Measurements from ENCODE around the gene FCN1.

Gene FCN1

GRCh38 chr9:134936346-134937163, 18.8 kb upstream of the FCN1 start:
- DNase-seq: no peak

- DNase-seq: no peak
Measured at GRCh38 chr9:134935701-134936345, 18.1 kb upstream of the FCN1 start.

- no peak for DNase-seq
Measured at GRCh38 chr9:134935056-134935640, 17.4 kb upstream of the FCN1 start.

GRCh38 chr9:134933076-134933659, 15.5 kb upstream of the FCN1 start:
- DNase-seq: no peak

GRCh38 chr9:134932606-134933005, 14.9 kb upstream of the FCN1 start:
- no peak for DNase-seq

- DNase-seq: no peak
Measured at GRCh38 chr9:134932171-134932570, 14.5 kb upstream of the FCN1 start.

GRCh38 chr9:134930398-134930797, 12.7 kb upstream of the FCN1 start:
- DNase-seq: no peak

GRCh38 chr9:134929193-134930158, 11.8 kb upstream of the FCN1 start:
- no peak for DNase-seq

GRCh38 chr9:134928436-134929192, 10.9 kb upstream of the FCN1 start:
- no peak for DNase-seq

- DNase-seq: no peak
Measured at GRCh38 chr9:134925011-134925511, 7.3 kb upstream of the FCN1 start.

GRCh38 chr9:134923466-134923865, 5.8 kb upstream of the FCN1 start:
- DNase-seq: no peak

GRCh38 chr9:134922932-134923240, 5.2 kb upstream of the FCN1 start:
- DNase-seq: no peak

GRCh38 chr9:134922066-134922931, 4.6 kb upstream of the FCN1 start:
- no peak for DNase-seq

GRCh38 chr9:134919303-134919702, 1.6 kb upstream of the FCN1 start:
- no peak for DNase-seq

- DNase-seq: no peak
Measured at GRCh38 chr9:134918646-134919045, 934 bp upstream of the FCN1 start.

- DNase-seq: no peak
Measured at GRCh38 chr9:134916161-134916665, 1.5 kb downstream of the FCN1 start.

- no peak for DNase-seq
Measured at GRCh38 chr9:134915046-134915985, 2.4 kb downstream of the FCN1 start.

GRCh38 chr9:134914501-134914834, 3.2 kb downstream of the FCN1 start:
- no peak for DNase-seq

GRCh38 chr9:134913713-134914500, 3.8 kb downstream of the FCN1 start:
- DNase-seq: no peak
